ENCODE measurements around the gene PLCB3.

DNA sequence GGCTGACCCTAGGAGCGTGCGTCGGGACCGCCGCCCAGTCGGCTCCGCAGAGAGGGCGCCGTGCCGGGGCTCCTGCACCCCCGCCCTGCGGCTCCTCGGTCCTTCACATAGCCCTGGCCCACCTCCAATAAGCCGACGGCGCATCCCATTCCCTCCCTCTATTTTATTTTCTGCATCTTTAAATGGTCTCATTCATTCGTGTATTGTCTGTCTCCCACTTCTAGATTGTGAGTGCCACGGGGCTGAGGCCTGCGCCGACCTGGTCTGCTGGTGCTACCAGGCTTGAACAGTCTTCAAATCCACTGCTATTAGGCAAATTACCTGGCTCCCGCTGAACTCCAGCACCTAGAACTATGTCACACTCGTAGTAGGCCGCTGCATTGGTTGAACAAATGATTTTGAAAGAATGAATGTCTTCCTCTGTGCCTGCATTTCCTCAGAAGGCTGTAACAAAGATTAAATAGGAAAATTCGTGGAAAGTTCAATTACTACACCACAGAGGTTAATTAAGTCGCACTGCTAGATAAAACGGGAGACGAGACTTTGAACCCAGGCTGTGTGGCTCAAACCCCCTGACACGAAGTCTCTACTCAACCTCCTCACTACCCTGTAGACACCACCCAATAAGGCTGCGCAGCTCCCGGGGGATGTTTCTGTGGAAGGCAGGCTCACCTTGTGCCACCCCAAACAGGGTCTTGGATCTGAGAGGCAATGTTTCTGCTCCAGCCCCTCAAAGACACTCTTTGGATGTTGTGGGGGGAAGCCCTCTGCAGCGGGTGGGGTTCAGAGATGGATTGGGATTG is 3.4 kb upstream of the PLCB3 start:
- TF ChIP-seq, protein P1, sequence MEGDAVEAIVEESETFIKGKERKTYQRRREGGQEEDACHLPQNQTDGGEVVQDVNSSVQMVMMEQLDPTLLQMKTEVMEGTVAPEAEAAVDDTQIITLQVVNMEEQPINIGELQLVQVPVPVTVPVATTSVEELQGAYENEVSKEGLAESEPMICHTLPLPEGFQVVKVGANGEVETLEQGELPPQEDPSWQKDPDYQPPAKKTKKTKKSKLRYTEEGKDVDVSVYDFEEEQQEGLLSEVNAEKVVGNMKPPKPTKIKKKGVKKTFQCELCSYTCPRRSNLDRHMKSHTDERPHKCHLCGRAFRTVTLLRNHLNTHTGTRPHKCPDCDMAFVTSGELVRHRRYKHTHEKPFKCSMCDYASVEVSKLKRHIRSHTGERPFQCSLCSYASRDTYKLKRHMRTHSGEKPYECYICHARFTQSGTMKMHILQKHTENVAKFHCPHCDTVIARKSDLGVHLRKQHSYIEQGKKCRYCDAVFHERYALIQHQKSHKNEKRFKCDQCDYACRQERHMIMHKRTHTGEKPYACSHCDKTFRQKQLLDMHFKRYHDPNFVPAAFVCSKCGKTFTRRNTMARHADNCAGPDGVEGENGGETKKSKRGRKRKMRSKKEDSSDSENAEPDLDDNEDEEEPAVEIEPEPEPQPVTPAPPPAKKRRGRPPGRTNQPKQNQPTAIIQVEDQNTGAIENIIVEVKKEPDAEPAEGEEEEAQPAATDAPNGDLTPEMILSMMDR (IDR thresholded peaks at IDR 0.05; ENCODE audit: low read length), result no peak
- TF ChIP-seq EZH2phosphoT487 (IDR thresholded peaks at IDR 0.05; ENCODE audit: low read length) (no peak), EZH2 (optimal IDR thresholded peaks at IDR 0.05; ENCODE audit: low read depth, low read length) (no peak)

All from MM.1S (cell line).